ENCODE measurements around the gene PDE2A.

- no peak for TF ChIP-seq POLR2A (IDR thresholded peaks at IDR 0.05)
- no peak for TF ChIP-seq CTCF (IDR thresholded peaks at IDR 0.05)
Observed at GRCh38 chr11:72690166-72690565, 15.9 kb upstream of the PDE2A start.

Data from lower leg skin (tissue), 3 donors.